IPS-15b (cell line): Measurements from ENCODE around the gene CDHR1.

Experiments
- H3K27me3 ChIP-seq: one replicate; pipeline ENCODE4 v1.6.1; 2013; ENCODE audit warnings: low read length; ENCODE audit not compliant: control insufficient read depth, insufficient read depth
- H3K36me3 ChIP-seq: one replicate; pipeline ENCODE4 v1.6.1; 2013; ENCODE audit warnings: low read length; ENCODE audit not compliant: control insufficient read depth, insufficient read depth
- H3K4me1 ChIP-seq: one replicate; pipeline ENCODE4 v1.6.1; 2013; ENCODE audit warnings: mild to moderate bottlenecking, low read length; ENCODE audit not compliant: control insufficient read depth, insufficient read depth
- H3K4me3 ChIP-seq: one replicate; pipeline ENCODE4 v1.5.1; 2013; ENCODE audit warnings: low read depth, low read length
- H3K9ac ChIP-seq: one replicate; pipeline ENCODE4 v1.6.1; 2013; ENCODE audit warnings: low read depth, mild to moderate bottlenecking, low read length
- H3K9me3 ChIP-seq: one replicate; pipeline ENCODE4 v1.6.1; 2013; ENCODE audit warnings: mild to moderate bottlenecking, low read length; ENCODE audit not compliant: control insufficient read depth, insufficient read depth

Gene CDHR1

DNA sequence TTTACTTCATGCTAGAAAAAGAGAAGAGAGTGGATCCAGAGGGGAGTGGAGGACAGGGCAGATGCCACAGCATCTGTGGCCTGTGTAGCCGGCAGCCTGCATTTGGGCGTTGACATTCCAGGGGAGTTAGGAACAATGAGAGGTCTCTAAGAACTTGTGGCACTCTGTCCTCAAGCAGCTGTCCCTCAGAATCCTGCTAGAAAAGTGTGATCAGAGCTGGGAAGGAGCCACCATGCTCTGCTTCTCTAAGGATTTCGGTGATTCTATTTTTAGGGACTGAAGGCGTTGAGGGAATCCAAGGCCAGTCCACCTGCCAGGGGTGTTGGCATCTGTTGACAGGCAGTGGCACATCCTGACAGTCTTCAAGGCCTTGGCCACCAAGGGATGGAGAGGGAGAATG lies 23.4 kb downstream of the CDHR1 start:
- Histone ChIP-seq H3K9ac (no peak overlapping the region), H3K4me1 (no peaks in the 10 kb centered on the region), H3K27me3 (peaks cover 2% of the 10 kb centered on the region), H3K36me3 (no peaks in the 10 kb centered on the region), H3K4me3 (no peak overlapping the region), H3K9me3 (no peaks in the 10 kb centered on the region)

GRCh38 chr10:84221916-84222315 lies 27.6 kb downstream of the CDHR1 start:
- Histone ChIP-seq H3K9me3 (no peaks in the 10 kb centered on the region), H3K27me3 (no peaks in the 10 kb centered on the region), H3K4me1 (no peaks in the 10 kb centered on the region), H3K36me3 (no peaks in the 10 kb centered on the region), H3K9ac (no peak overlapping the region), H3K4me3 (no peak overlapping the region)

GRCh38 chr10:84224411-84225028 lies 30.2 kb downstream of the CDHR1 start:
- Histone ChIP-seq H3K36me3 (no peaks in the 10 kb centered on the region), H3K9ac (no peak overlapping the region), H3K4me3 (no peak overlapping the region), H3K9me3 (no peaks in the 10 kb centered on the region), H3K27me3 (no peaks in the 10 kb centered on the region), H3K4me1 (no peaks in the 10 kb centered on the region)

GRCh38 chr10:84225427-84226173 lies 31.3 kb downstream of the CDHR1 start, which contains the start of gene LRIT2:
TSS of gene LRIT2 (minus strand) at chr10:84225544. CDS start at chr10:84225520, 24 bp downstream.
- H3K9ac ChIP-seq, result no peak within 1 kb of the TSS
- H3K36me3 ChIP-seq, result no peaks in the 10 kb centered on the region
- no peak within 1 kb of the TSS for H3K4me3 ChIP-seq
- H3K9me3 ChIP-seq, result no peaks in the 10 kb centered on the region
- no peaks in the 10 kb centered on the region for H3K27me3 ChIP-seq
- no peaks in the 10 kb centered on the region for H3K4me1 ChIP-seq

GRCh38 chr10:84226616-84227015 lies 32.3 kb downstream of the CDHR1 start:
- Histone ChIP-seq H3K4me1 (no peaks in the 10 kb centered on the region), H3K27me3 (no peaks in the 10 kb centered on the region), H3K9ac (no peak overlapping the region), H3K4me3 (no peak overlapping the region), H3K36me3 (no peaks in the 10 kb centered on the region), H3K9me3 (no peaks in the 10 kb centered on the region)

GRCh38 chr10:84227810-84228209 lies 33.5 kb downstream of the CDHR1 start:
- no peaks in the 10 kb centered on the region for H3K36me3 ChIP-seq
- no peaks in the 10 kb centered on the region for H3K4me1 ChIP-seq
- no peaks in the 10 kb centered on the region for H3K9me3 ChIP-seq
- H3K9ac ChIP-seq, result no peak overlapping the region
- H3K4me3 ChIP-seq, result no peak overlapping the region
- no peaks in the 10 kb centered on the region for H3K27me3 ChIP-seq

DNA sequence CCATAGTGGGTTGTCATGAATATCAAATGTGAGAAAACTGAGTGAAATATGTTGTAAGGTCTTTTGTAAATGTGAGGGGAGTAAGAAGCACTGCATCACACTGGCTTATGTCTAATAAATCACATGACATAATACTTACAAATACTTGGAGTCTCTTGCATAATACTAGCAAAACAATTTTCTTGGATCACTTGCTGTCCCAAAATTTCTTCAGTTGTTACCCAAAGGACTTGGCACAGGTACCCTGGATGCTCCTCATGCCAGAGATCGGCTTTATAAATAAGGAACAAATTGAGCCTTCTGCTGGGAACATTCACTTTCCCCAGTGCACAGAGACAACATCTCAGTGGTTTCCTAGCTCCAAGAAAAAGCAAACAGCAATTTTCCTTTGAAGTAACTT lies 36.0 kb downstream of the CDHR1 start:
- Histone ChIP-seq H3K9me3 (no peaks in the 10 kb centered on the region), H3K9ac (no peak overlapping the region), H3K4me3 (no peak overlapping the region), H3K36me3 (no peaks in the 10 kb centered on the region), H3K27me3 (no peaks in the 10 kb centered on the region), H3K4me1 (no peaks in the 10 kb centered on the region)

GRCh38 chr10:84232376-84232775 lies 38.0 kb downstream of the CDHR1 start:
- H3K4me1 ChIP-seq, result no peaks in the 10 kb centered on the region
- H3K27me3 ChIP-seq, result peaks cover 8% of the 10 kb centered on the region
- no peak overlapping the region for H3K9ac ChIP-seq
- no peak overlapping the region for H3K4me3 ChIP-seq
- no peaks in the 10 kb centered on the region for H3K9me3 ChIP-seq
- no peaks in the 10 kb centered on the region for H3K36me3 ChIP-seq

GRCh38 chr10:84233940-84234339 lies 39.6 kb downstream of the CDHR1 start:
- H3K4me1 ChIP-seq, result no peaks in the 10 kb centered on the region
- no peak overlapping the region for H3K9ac ChIP-seq
- no peaks in the 10 kb centered on the region for H3K36me3 ChIP-seq
- H3K27me3 ChIP-seq, result peaks cover 18% of the 10 kb centered on the region
- no peak overlapping the region for H3K4me3 ChIP-seq
- no peaks in the 10 kb centered on the region for H3K9me3 ChIP-seq

- peaks cover 21% of the 10 kb centered on the region for H3K27me3 ChIP-seq
- no peak overlapping the region for H3K4me3 ChIP-seq
- no peak overlapping the region for H3K9ac ChIP-seq
- H3K36me3 ChIP-seq, result no peaks in the 10 kb centered on the region
- H3K4me1 ChIP-seq, result no peaks in the 10 kb centered on the region
- no peaks in the 10 kb centered on the region for H3K9me3 ChIP-seq
Measured at GRCh38 chr10:84234479-84234878, 40.1 kb downstream of the CDHR1 start.

DNA sequence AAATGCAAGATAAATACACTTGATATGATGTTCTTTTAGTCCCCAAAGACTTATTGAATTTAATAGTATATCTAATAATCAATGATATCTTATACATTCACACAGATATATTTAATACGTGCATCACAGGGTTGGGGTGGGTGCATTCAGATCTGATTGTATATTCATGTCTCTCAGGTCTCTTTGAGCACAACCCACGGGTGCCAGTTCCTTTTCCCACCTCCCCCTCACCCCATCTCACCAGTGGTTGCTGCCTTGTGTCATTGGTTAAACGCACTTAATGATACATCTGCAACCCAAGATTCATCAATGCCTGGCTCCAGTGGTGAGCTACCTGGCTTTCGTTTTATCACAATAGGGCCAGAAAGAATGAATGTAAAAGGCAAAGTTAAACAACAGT lies 40.8 kb downstream of the CDHR1 start:
- no peaks in the 10 kb centered on the region for H3K36me3 ChIP-seq
- no peaks in the 10 kb centered on the region for H3K9me3 ChIP-seq
- peaks cover 21% of the 10 kb centered on the region for H3K27me3 ChIP-seq
- H3K9ac ChIP-seq, result no peak overlapping the region
- H3K4me3 ChIP-seq, result no peak overlapping the region
- no peaks in the 10 kb centered on the region for H3K4me1 ChIP-seq

DNA sequence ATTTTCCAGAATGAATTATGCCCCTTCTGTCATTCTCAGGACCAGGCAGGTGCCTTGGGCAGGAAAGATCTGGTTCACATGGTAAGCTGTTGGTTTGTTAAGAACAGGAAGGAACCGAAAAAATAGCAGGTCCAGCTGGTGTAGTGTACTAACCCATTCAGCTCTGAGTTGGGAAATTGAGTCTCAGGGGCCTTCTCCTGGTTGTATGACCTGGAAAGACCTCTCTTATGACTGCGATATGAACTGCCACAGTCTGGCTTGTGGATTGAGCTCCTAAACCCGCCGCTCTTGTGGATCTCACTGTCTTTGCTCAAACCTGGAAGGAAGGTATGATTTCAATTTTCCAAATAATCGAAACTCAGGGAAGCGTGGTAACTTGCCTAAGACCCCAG lies 42.5 kb downstream of the CDHR1 start:
- Histone ChIP-seq H3K27me3 (peaks cover 21% of the 10 kb centered on the region), H3K36me3 (no peaks in the 10 kb centered on the region), H3K9me3 (no peaks in the 10 kb centered on the region), H3K9ac (no peak overlapping the region), H3K4me1 (no peaks in the 10 kb centered on the region), H3K4me3 (no peak overlapping the region)
